D721Med (cell line): Measurements from ENCODE around the gene CIB4.

ENCODE experiments used
- DNase-seq: peaks from one replicate; pipeline ENCODE4 v3.0.0; 2011; ENCODE audit warnings: low spot score; ENCODE audit not compliant: insufficient read length
- FAIRE-seq: peaks from 2 replicates; lab custom pipeline; 2011; peaks lifted over from hg19 to GRCh38; lab: Jason Lieb, UNC
- CTCF ChIP-seq: IDR thresholded peaks from 2 replicates; pipeline ENCODE4 v1.5.1; 2012; ENCODE audit warnings: mild to moderate bottlenecking, control low read depth; ENCODE audit not compliant: insufficient read depth; ENCODE audit errors: missing control alignments

CIB4 gene

GRCh38 chr2:26654061-26654340, 12.8 kb upstream of the CIB4 start:
- TF ChIP-seq CTCF, result no peak
- FAIRE-seq (no peak), DNase-seq (no peak)

GRCh38 chr2:26653207-26654060, 12.3 kb upstream of the CIB4 start:
- TF ChIP-seq CTCF, result no peak
- no peak for DNase-seq
- no peak for FAIRE-seq

GRCh38 chr2:26652361-26653041, 11.3 kb upstream of the CIB4 start:
- FAIRE-seq, result no peak
- no peak for TF ChIP-seq CTCF
- no peak for DNase-seq

- FAIRE-seq, result no peak
- TF ChIP-seq CTCF, result no peak
- DNase-seq, result no peak
Observed at GRCh38 chr2:26651799-26652198, 10.6 kb upstream of the CIB4 start.

GRCh38 chr2:26651470-26651771, 10.3 kb upstream of the CIB4 start:
- no peak for TF ChIP-seq CTCF
- DNase-seq, result no peak
- FAIRE-seq, result no peak

GRCh38 chr2:26650713-26651469, 9.7 kb upstream of the CIB4 start:
- no peak for TF ChIP-seq CTCF
- FAIRE-seq (no peak), DNase-seq (no peak)
